H1 (cell line): ENCODE results near the gene STK39. TPM values are rescaled to one million over a fixed set of nuclear protein-coding genes. Genes with fewer than 3 reads are reported as not detected.

ENCODE experiments used
- CTCF ChIA-PET: fragments of 300-600 bp; sonication (Branson Sonifier 250); formaldehyde crosslinking; loops from one replicate; lab custom pipeline; 2021; ENCODE audit not compliant: partially characterized antibody; lab: Charles Lee
- POLR2A ChIA-PET: fragments of 300-600 bp; sonication (Branson Sonifier 250); formaldehyde crosslinking; loops from one replicate; lab custom pipeline; 2021; ENCODE audit warnings: inconsistent platforms; ENCODE audit not compliant: partially characterized antibody; lab: Charles Lee
- DNase-seq, 2 experiments: peaks; one replicate each; pipeline versions ENCODE4 v3.0.0 to v3.0.0-alpha.2; 2010 to 2022; ENCODE audit warnings: low spot score in 2 of 2, low read depth in 1 of 2, mixed read lengths in 1 of 2
- FAIRE-seq: peaks from 2 replicates; lab custom pipeline; 2011; peaks lifted over from hg19 to GRCh38; lab: Jason Lieb, UNC
- H2AFZ ChIP-seq: 2 replicates; pipeline ENCODE4 v1.8.1; 2012; ENCODE audit warnings: low read length, inconsistent platforms
- H2AK5ac ChIP-seq: 2 replicates; pipeline ENCODE4 v1.6.1; 2013; ENCODE audit warnings: low read depth, low read length
- H2BK120ac ChIP-seq: replicated peaks from 2 replicates; pipeline ENCODE3; 2013; ENCODE audit warnings: low read depth, low read length, inconsistent platforms
- H2BK12ac ChIP-seq: 2 replicates; pipeline ENCODE4 v1.6.1; 2013; ENCODE audit warnings: low read depth, low read length
- H2BK15ac ChIP-seq: 2 replicates; pipeline ENCODE4 v1.6.1; 2013; ENCODE audit warnings: low read length
- H2BK20ac ChIP-seq: 2 replicates; pipeline ENCODE4 v1.6.1; 2013; ENCODE audit warnings: low read length
- H2BK5ac ChIP-seq: 2 replicates; pipeline ENCODE4 v1.6.1; 2013; ENCODE audit warnings: low read depth, low read length
- H3K14ac ChIP-seq: 2 replicates; pipeline ENCODE4 v1.6.1; 2013; ENCODE audit warnings: inconsistent platforms; ENCODE audit not compliant: insufficient read length
- H3K18ac ChIP-seq: 2 replicates; pipeline ENCODE4 v1.6.1; 2013; ENCODE audit warnings: low read length; ENCODE audit errors: extremely low read depth
- H3K23ac ChIP-seq: 2 replicates; pipeline ENCODE4 v1.6.1; 2013; ENCODE audit warnings: inconsistent platforms; ENCODE audit not compliant: insufficient read length
- H3K23me2 ChIP-seq: 2 replicates; pipeline ENCODE4 v1.6.1; 2013; ENCODE audit warnings: low read depth, low read length
- H3K27ac ChIP-seq: 2 replicates; pipeline ENCODE4 v1.6.1; 2011; ENCODE audit warnings: low read depth, low read length, inconsistent platforms
- H3K27me3 ChIP-seq, 4 experiments: replicated peaks in 1 of 4; 1 replicate in 1 of 4; 2 replicates in 3 of 4; pipeline versions ENCODE4 v1.6.1 to v1.8.1; 2011 to 2013; ENCODE audit warnings: low read length in 3 of 4, mild to moderate bottlenecking in 3 of 4, inconsistent platforms in 2 of 4, mixed read lengths in 2 of 4, moderate library complexity in 1 of 4; ENCODE audit not compliant: control insufficient read depth in 3 of 4, insufficient read depth in 3 of 4; ENCODE audit errors: extremely low read depth in 1 of 4
- H3K36me3 ChIP-seq, 4 experiments: 2 replicates each; pipeline versions ENCODE4 v1.6.1 to v1.8.1; 2011 to 2013; ENCODE audit warnings: mild to moderate bottlenecking in 4 of 4, low read length in 3 of 4, moderate library complexity in 2 of 4, control low read depth in 1 of 4, inconsistent platforms in 1 of 4; ENCODE audit not compliant: insufficient read depth in 4 of 4, control insufficient read depth in 2 of 4
- H3K4ac ChIP-seq: replicated peaks from 2 replicates; pipeline ENCODE3; 2013; ENCODE audit warnings: low read length, low read depth, mixed read lengths, inconsistent platforms; ENCODE audit not compliant: insufficient read length
- H3K4me1 ChIP-seq, 4 experiments: replicated peaks in 1 of 4; 1 replicate in 1 of 4; 2 replicates in 3 of 4; pipeline versions ENCODE4 v1.6.1 to v1.8.1; 2011 to 2013; ENCODE audit warnings: low read length in 3 of 4, inconsistent platforms in 2 of 4, mixed read lengths in 1 of 4; ENCODE audit not compliant: insufficient read depth in 4 of 4, control insufficient read depth in 3 of 4
- H3K4me2 ChIP-seq, 2 experiments: 2 replicates each; pipeline versions ENCODE4 v1.6.1 to v1.8.1; 2011 to 2013; ENCODE audit warnings: low read depth in 2 of 2, low read length in 2 of 2, control low read depth in 1 of 2, inconsistent platforms in 1 of 2, mild to moderate bottlenecking in 1 of 2; ENCODE audit not compliant: insufficient read depth in 1 of 2
- H3K4me3 ChIP-seq, 4 experiments: fragments of 200-600, 300-600 bp in 1 of 4; sonication (generic), shearing (Covaris generic), sonication (Bioruptor Twin) in 1 of 4; 2 replicates each; pipeline versions ENCODE4 v1.5.1 to v1.8.1; 2011 to 2016; ENCODE audit warnings: low read length in 4 of 4, low read depth in 3 of 4, control low read depth in 2 of 4, inconsistent platforms in 2 of 4, mild to moderate bottlenecking in 2 of 4, mixed read lengths in 1 of 4, moderate library complexity in 1 of 4; ENCODE audit not compliant: insufficient read depth in 2 of 4; ENCODE audit errors: extremely low read depth in 1 of 4
- H3K56ac ChIP-seq: replicated peaks from 2 replicates; pipeline ENCODE3; 2013; ENCODE audit warnings: low read depth, mild to moderate bottlenecking, mixed read lengths, low read length, inconsistent platforms; ENCODE audit not compliant: insufficient read length
- H3K79me1 ChIP-seq: 2 replicates; pipeline ENCODE4 v1.6.1; 2013; ENCODE audit warnings: low read depth, low read length, control low read depth
- H3K79me2 ChIP-seq, 2 experiments: 2 replicates each; pipeline versions ENCODE4 v1.6.1 to v1.8.1; 2012 to 2013; ENCODE audit warnings: low read length in 2 of 2, mild to moderate bottlenecking in 2 of 2, inconsistent platforms in 1 of 2; ENCODE audit not compliant: insufficient read depth in 2 of 2, control insufficient read depth in 1 of 2
- H3K9ac ChIP-seq, 4 experiments: replicated peaks in 1 of 4; 1 replicate in 1 of 4; 2 replicates in 3 of 4; pipeline versions ENCODE4 v1.6.1 to v1.8.1; 2011 to 2013; ENCODE audit warnings: low read depth in 3 of 4, low read length in 3 of 4, control low read depth in 2 of 4, mild to moderate bottlenecking in 2 of 4, moderate library complexity in 2 of 4, inconsistent platforms in 1 of 4; ENCODE audit errors: extremely low read depth in 1 of 4
- H3K9me3 ChIP-seq, 2 experiments: 2 replicates each; pipeline versions ENCODE4 v1.6.1 to v1.8.1; 2012 to 2013; ENCODE audit warnings: mild to moderate bottlenecking in 2 of 2, moderate library complexity in 2 of 2, control low read depth in 1 of 2, inconsistent platforms in 1 of 2, low read depth in 1 of 2, low read length in 1 of 2, mixed read lengths in 1 of 2; ENCODE audit not compliant: insufficient read depth in 2 of 2
- H4K20me1 ChIP-seq, 2 experiments: replicated peaks in 1 of 2; 2 replicates each; pipeline versions ENCODE3 to v1.8.1; 2011 to 2013; ENCODE audit warnings: inconsistent platforms in 2 of 2, low read length in 2 of 2, mild to moderate bottlenecking in 1 of 2; ENCODE audit not compliant: insufficient read depth in 2 of 2, control insufficient read depth in 1 of 2
- H4K5ac ChIP-seq: 2 replicates; pipeline ENCODE4 v1.6.1; 2013; ENCODE audit warnings: low read length, low read depth, mixed read lengths, inconsistent platforms; ENCODE audit not compliant: insufficient read length
- H4K8ac ChIP-seq: 2 replicates; pipeline ENCODE4 v1.8.0; 2013; ENCODE audit warnings: mild to moderate bottlenecking, moderate library complexity, low read length, inconsistent platforms; ENCODE audit not compliant: insufficient read depth; ENCODE audit errors: extremely low read depth
- H4K91ac ChIP-seq: replicated peaks from 2 replicates; pipeline ENCODE3; 2013; ENCODE audit warnings: low read length, mixed read lengths, inconsistent platforms; ENCODE audit not compliant: insufficient read length
- EP300 ChIP-seq, 2 experiments: IDR thresholded peaks; 1 replicate in 1 of 2; 2 replicates in 1 of 2; pipeline ENCODE4 v1.6.1; 2011 to 2012; ENCODE audit warnings: low read depth in 2 of 2, low read length in 2 of 2, mild to moderate bottlenecking in 2 of 2, borderline replicate concordance in 1 of 2, inconsistent platforms in 1 of 2, moderate library complexity in 1 of 2
- POLR2AphosphoS5 ChIP-seq: IDR thresholded peaks from 2 replicates; pipeline ENCODE4 v1.6.1; 2011; ENCODE audit warnings: low read depth, low read length
- POU5F1 ChIP-seq: IDR thresholded peaks from 2 replicates; pipeline ENCODE4 v1.6.1; 2011; ENCODE audit warnings: low read depth, mild to moderate bottlenecking, low read length, moderate library complexity
- RAD21 ChIP-seq, 2 experiments: IDR thresholded peaks in 1 of 2; conservative IDR thresholded peaks in 1 of 2; 2 replicates each; pipeline ENCODE4 v1.6.1; 2011; ENCODE audit warnings: low read depth in 2 of 2, low read length in 2 of 2, improper control_type of control experiment in 1 of 2, inconsistent platforms in 1 of 2, mild to moderate bottlenecking in 1 of 2, moderate library complexity in 1 of 2
- RFX5 ChIP-seq: IDR thresholded peaks from 2 replicates; pipeline ENCODE4 v1.6.1; 2011; ENCODE audit warnings: low read depth, low read length, improper control_type of control experiment, borderline replicate concordance
- SIRT6 ChIP-seq: IDR thresholded peaks from one replicate; pipeline ENCODE4 v1.7.1; 2012; ENCODE audit warnings: low read length, inconsistent platforms
- TAF1 ChIP-seq: IDR thresholded peaks from 2 replicates; pipeline ENCODE4 v1.6.1; 2011; ENCODE audit warnings: mild to moderate bottlenecking, low read depth, low read length
- ZNF274 ChIP-seq: IDR thresholded peaks from 2 replicates; pipeline ENCODE4 v1.7.0; 2012; ENCODE audit warnings: low read length, borderline replicate concordance; ENCODE audit errors: extremely low read depth
- WGBS, 2 experiments: shearing (Covaris generic) in 1 of 2; methylation state at CpG; one replicate each; pipeline versions ENCODE4 v1.1.6 to v1.1.7; 2013 to 2015; ENCODE audit warnings: low lambda C conversion rate in 2 of 2, mixed read lengths in 2 of 2, inconsistent platforms in 1 of 2, low coverage in 1 of 2, missing lambda C conversion rate in 1 of 2; ENCODE audit not compliant: insufficient replicate concordance in 2 of 2, insufficient coverage in 1 of 2, insufficient read length in 1 of 2; ENCODE audit errors: extremely low coverage in 1 of 2, missing lambda C conversion rate in 1 of 2; 5-methylcytosine and 5-hydroxymethylcytosine counted together
- polyA plus RNA-seq, 7 experiments: library from polyadenylated mRNA; depleted of rRNA in 3 of 7; stranded (reverse) in 5 of 7; unstranded in 2 of 7; fragments of >200 nt in 5 of 7; fragments of 200-250 nt in 2 of 7; gene quantifications; 1 replicate in 5 of 7; 2 replicates in 1 of 7; 4 replicates in 1 of 7; pipeline versions ENCODE4 v1.2.1 to v1.2.3, GENCODE V29; 2011 to 2013; ENCODE audit warnings: missing spikeins in 2 of 7, mixed read lengths in 2 of 7
- total RNA-seq: library from RNA; stranded (reverse); fragmentation: NEBNext Ultra II Directional; extraction: Animal tissue kit (Norgen Biotek cat#: 25700); gene quantifications from 2 replicates; pipeline ENCODE4 v1.2.1, GENCODE V29; 2021

The STK39 gene
- total and polyA plus RNA-seq, 2 of the 8 experiments (the other 6 are each of a cell fraction or from before 2014, with no cell fraction given): 13.7 to 23.8 TPM

DNA sequence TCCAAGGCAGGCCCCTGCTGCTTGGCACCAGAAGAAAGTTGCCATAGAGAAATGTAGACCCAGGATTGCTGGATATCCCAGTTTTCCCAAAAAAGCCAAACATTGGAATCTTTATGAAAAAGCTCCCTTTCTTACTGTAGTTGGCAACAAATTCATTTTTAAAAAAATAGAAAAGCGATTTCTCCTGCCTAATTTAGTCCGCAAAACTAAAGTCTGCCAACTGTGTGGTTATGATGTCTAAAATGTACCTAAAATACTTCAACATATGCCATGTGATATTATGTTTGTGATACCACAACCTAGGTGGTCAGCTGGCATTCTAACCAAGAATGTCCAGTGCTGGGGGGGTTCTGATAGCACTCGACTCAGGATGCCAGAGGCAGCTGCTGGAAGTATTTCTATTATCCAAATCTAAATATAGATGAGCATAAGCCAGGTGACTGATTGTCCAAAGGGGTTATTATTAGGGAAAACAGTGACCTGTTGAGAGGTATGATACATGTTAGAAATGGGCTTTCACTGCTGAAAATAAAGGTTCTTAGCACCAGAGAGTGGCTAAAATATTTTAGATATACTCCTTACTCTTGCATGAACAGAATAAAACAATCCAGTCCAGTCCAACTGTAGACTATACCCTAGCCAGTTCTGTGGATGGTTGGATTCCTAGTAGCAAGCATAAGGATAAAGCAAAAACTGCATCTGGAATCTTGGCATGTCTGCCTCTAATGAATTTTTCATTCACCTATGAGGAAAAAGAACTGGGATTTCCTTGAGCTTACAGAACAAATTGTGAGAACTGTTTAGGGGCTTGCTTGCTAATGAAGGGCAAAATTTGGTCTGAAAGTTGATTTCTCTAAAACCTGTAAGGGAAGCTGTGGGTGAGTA, 101.7 kb downstream of the STK39 start:
- no peak overlapping the region for H3K23ac ChIP-seq
- H2BK120ac ChIP-seq: no peak overlapping the region
- no peaks in the 10 kb centered on the region for H3K79me2 ChIP-seq
- H2BK15ac ChIP-seq: no peak overlapping the region
- H2AFZ ChIP-seq: no peak overlapping the region
- H2AK5ac ChIP-seq: no peak overlapping the region
- 92% methylated on average over 3 of the region's 3 CpGs; no CpG with 5 or more reads in 1 of the 2 experiments for WGBS, 2 experiments
- H3K9ac ChIP-seq: no peak overlapping the region
- peaks cover 0 to 3% (median 2%) of the 10 kb centered on the region in 4 experiments; a peak in 2 of 7 replicates for H3K4me1 ChIP-seq
- DNase-seq (no peak), FAIRE-seq (no peak)
- no peak overlapping the region for H3K18ac ChIP-seq
- H3K4me3 ChIP-seq: no peak overlapping the region
- CTCF ChIA-PET: interaction anchor here (0.7 to 2.0 kb wide), 6 partner anchors 8 to 196 kb away, joined by 3 to 16 read pairs (median 4); no protein-coding TSS in a partner anchor
- H3K4me2 ChIP-seq: no peak overlapping the region
- no peak overlapping the region for H3K56ac ChIP-seq
- no peaks in the 10 kb centered on the region for H3K23me2 ChIP-seq
- H3K4ac ChIP-seq: no peak overlapping the region
- H3K14ac ChIP-seq: no peak overlapping the region
- H4K20me1 ChIP-seq: no peaks in the 10 kb centered on the region
- H4K8ac ChIP-seq: no peak overlapping the region
- H3K79me1 ChIP-seq: no peaks in the 10 kb centered on the region
- TF ChIP-seq SIRT6 (no peak), EP300 (IDR thresholded peaks at IDR 0.05; ENCODE audit: borderline replicate concordance in 1 of 2, low read depth in 2 of 2, low read length in 2 of 2) (no peak), RFX5 (no peak), TAF1 (no peak), RAD21 (IDR thresholded peaks at IDR 0.05 in 1 of 2, conservative IDR thresholded peaks at IDR 0.05 in 1 of 2; ENCODE audit: low read depth in 2 of 2, low read length in 2 of 2) (no peak), ZNF274 (no peak), POLR2AphosphoS5 (no peak), POU5F1 (no peak)
- no peak overlapping the region for H2BK5ac ChIP-seq
- H2BK20ac ChIP-seq: no peak overlapping the region
- H3K27me3 ChIP-seq: no peaks in the 10 kb centered on the region
- H3K36me3 ChIP-seq: no peaks in the 10 kb centered on the region
- POLR2A ChIA-PET: interaction anchor here (0.6 to 1.5 kb wide), 2 partner anchors 10 to 181 kb away, joined by 3 to 4 read pairs; no protein-coding TSS in a partner anchor
- H4K91ac ChIP-seq: no peak overlapping the region
- no peak overlapping the region for H3K27ac ChIP-seq
- no peaks in the 10 kb centered on the region for H3K9me3 ChIP-seq
- no peak overlapping the region for H4K5ac ChIP-seq
- no peak overlapping the region for H2BK12ac ChIP-seq
